HEK293 (cell line): ENCODE data around the gene TUBA8.

Experiments
- FEZF1 ChIP-seq: fragments of 450-650 bp; formaldehyde crosslinking; IDR thresholded peaks from 2 replicates; pipeline ENCODE4 v1.5.1; 2016; ENCODE audit warnings: missing biosample characterization, missing genetic modification characterization
- MYNN ChIP-seq: fragments of 450-650 bp; formaldehyde crosslinking; IDR thresholded peaks from 2 replicates; pipeline ENCODE4 v1.5.1; 2016; ENCODE audit warnings: missing biosample characterization, missing genetic modification characterization, borderline replicate concordance
- WT1 ChIP-seq: fragments of 450-650 bp; formaldehyde crosslinking; IDR thresholded peaks from 2 replicates; pipeline ENCODE4 v1.5.1; 2016; ENCODE audit warnings: missing biosample characterization, missing genetic modification characterization
- YY2 ChIP-seq: fragments of 450-650 bp; formaldehyde crosslinking; IDR thresholded peaks from 2 replicates; pipeline ENCODE4 v1.5.1; 2016; ENCODE audit warnings: missing biosample characterization, missing genetic modification characterization
- ZBTB48 ChIP-seq: fragments of 450-650 bp; formaldehyde crosslinking; IDR thresholded peaks from 2 replicates; pipeline ENCODE4 v1.5.1; 2016; ENCODE audit warnings: missing biosample characterization, missing genetic modification characterization
- ZBTB49 ChIP-seq: fragments of 450-650 bp; formaldehyde crosslinking; IDR thresholded peaks from 2 replicates; pipeline ENCODE4 v1.5.1; 2016; ENCODE audit warnings: missing biosample characterization, missing genetic modification characterization, low read depth
- ZBTB7A ChIP-seq: fragments of 450-650 bp; formaldehyde crosslinking; IDR thresholded peaks from 2 replicates; pipeline ENCODE4 v1.5.1; 2016; ENCODE audit warnings: low read depth, missing biosample characterization, missing genetic modification characterization
- ZEB2 ChIP-seq: fragments of 450-650 bp; formaldehyde crosslinking; IDR thresholded peaks from 2 replicates; pipeline ENCODE4 v1.5.1; 2016; ENCODE audit warnings: missing biosample characterization, missing genetic modification characterization
- ZFHX2 ChIP-seq: fragments of 450-650 bp; formaldehyde crosslinking; conservative IDR thresholded peaks from 2 replicates; pipeline ENCODE4 v1.5.1; 2016; ENCODE audit warnings: missing biosample characterization, missing genetic modification characterization
- ZFP37 ChIP-seq: fragments of 450-650 bp; formaldehyde crosslinking; IDR thresholded peaks from 2 replicates; pipeline ENCODE4 v1.5.1; 2016; ENCODE audit warnings: missing biosample characterization, missing genetic modification characterization
- ZNF155 ChIP-seq: fragments of 450-650 bp; formaldehyde crosslinking; IDR thresholded peaks from 2 replicates; pipeline ENCODE4 v1.5.1; 2016; ENCODE audit warnings: missing biosample characterization, missing genetic modification characterization
- ZNF157 ChIP-seq: fragments of 450-650 bp; formaldehyde crosslinking; IDR thresholded peaks from 2 replicates; pipeline ENCODE4 v1.5.1; 2016; ENCODE audit warnings: missing biosample characterization, missing genetic modification characterization
- ZNF302 ChIP-seq: fragments of 450-650 bp; formaldehyde crosslinking; IDR thresholded peaks from 2 replicates; pipeline ENCODE4 v1.5.1; 2016; ENCODE audit warnings: missing biosample characterization, missing genetic modification characterization, low read depth
- ZNF311 ChIP-seq: fragments of 450-650 bp; formaldehyde crosslinking; IDR thresholded peaks from 2 replicates; pipeline ENCODE4 v1.5.1; 2017; ENCODE audit warnings: missing biosample characterization, missing genetic modification characterization, borderline replicate concordance
- ZNF37A ChIP-seq: fragments of 450-650 bp; IDR thresholded peaks from 2 replicates; pipeline ENCODE4 v1.5.1; 2018; ENCODE audit warnings: missing biosample characterization, missing genetic modification characterization
- ZNF596 ChIP-seq: fragments of 450-650 bp; IDR thresholded peaks from 2 replicates; pipeline ENCODE4 v1.5.0; 2018; ENCODE audit warnings: missing biosample characterization, mild to moderate bottlenecking, missing genetic modification characterization, moderate library complexity
- ZNF621 ChIP-seq: fragments of 450-650 bp; formaldehyde crosslinking; IDR thresholded peaks from 2 replicates; pipeline ENCODE4 v1.5.1; 2017; ENCODE audit warnings: missing biosample characterization, missing genetic modification characterization
- ZNF645 ChIP-seq: fragments of 450-650 bp; formaldehyde crosslinking; IDR thresholded peaks from 2 replicates; pipeline ENCODE4; 2016; ENCODE audit warnings: missing biosample characterization, missing genetic modification characterization
- ZNF701 ChIP-seq: fragments of 450-650 bp; formaldehyde crosslinking; IDR thresholded peaks from 2 replicates; pipeline ENCODE4 v1.5.1; 2016; ENCODE audit warnings: missing biosample characterization, missing genetic modification characterization
- ZNF791 ChIP-seq: fragments of 450-650 bp; formaldehyde crosslinking; IDR thresholded peaks from 2 replicates; pipeline ENCODE4 v1.5.1; 2016; ENCODE audit warnings: missing biosample characterization, missing genetic modification characterization
- ZNF830 ChIP-seq: fragments of 450-650 bp; IDR thresholded peaks from 2 replicates; pipeline ENCODE4 v1.5.0; 2018; ENCODE audit warnings: missing biosample characterization, missing genetic modification characterization, low read depth, mild to moderate bottlenecking, moderate library complexity
- ZSCAN16 ChIP-seq: fragments of 450-650 bp; formaldehyde crosslinking; IDR thresholded peaks from 2 replicates; pipeline ENCODE4 v1.5.1; 2016; ENCODE audit warnings: missing biosample characterization, missing genetic modification characterization
- TF ChIP-seq, protein P1 (sequence below): fragments of 450-650 bp; formaldehyde crosslinking; IDR thresholded peaks from 2 replicates; pipeline ENCODE4 v1.5.1; 2017; ENCODE audit warnings: missing biosample characterization, missing genetic modification characterization
- TF ChIP-seq, protein P2 (sequence below): fragments of 450-650 bp; formaldehyde crosslinking; IDR thresholded peaks from 2 replicates; pipeline ENCODE4 v1.5.1; 2016; ENCODE audit warnings: missing biosample characterization, missing genetic modification characterization
- TF ChIP-seq, protein P3 (sequence below): fragments of 450-650 bp; formaldehyde crosslinking; IDR thresholded peaks from 2 replicates; pipeline ENCODE4 v1.5.1; 2016; ENCODE audit warnings: missing biosample characterization, missing genetic modification characterization
- TF ChIP-seq, protein P4 (sequence below): fragments of 450-650 bp; formaldehyde crosslinking; conservative IDR thresholded peaks from 2 replicates; pipeline ENCODE4 v1.5.1; 2016; ENCODE audit warnings: low read depth, missing biosample characterization, missing genetic modification characterization

Gene TUBA8

GRCh38 chr22:18077639-18078328, 32.8 kb upstream of the TUBA8 start, which contains the start of gene PEX26 (continued):
- peak; percentile 64 for TF ChIP-seq ZEB2 (tag by site-specific recombination)
- TF ChIP-seq, protein P1, sequence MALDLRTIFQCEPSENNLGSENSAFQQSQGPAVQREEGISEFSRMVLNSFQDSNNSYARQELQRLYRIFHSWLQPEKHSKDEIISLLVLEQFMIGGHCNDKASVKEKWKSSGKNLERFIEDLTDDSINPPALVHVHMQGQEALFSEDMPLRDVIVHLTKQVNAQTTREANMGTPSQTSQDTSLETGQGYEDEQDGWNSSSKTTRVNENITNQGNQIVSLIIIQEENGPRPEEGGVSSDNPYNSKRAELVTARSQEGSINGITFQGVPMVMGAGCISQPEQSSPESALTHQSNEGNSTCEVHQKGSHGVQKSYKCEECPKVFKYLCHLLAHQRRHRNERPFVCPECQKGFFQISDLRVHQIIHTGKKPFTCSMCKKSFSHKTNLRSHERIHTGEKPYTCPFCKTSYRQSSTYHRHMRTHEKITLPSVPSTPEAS (tag by site-specific recombination): no peak
- no peak for TF ChIP-seq ZNF830 (tag by site-specific recombination)
- TF ChIP-seq ZBTB7A (tag by site-specific recombination): no peak
- no peak for TF ChIP-seq ZNF596 (tag by site-specific recombination)
- TF ChIP-seq, protein P2, sequence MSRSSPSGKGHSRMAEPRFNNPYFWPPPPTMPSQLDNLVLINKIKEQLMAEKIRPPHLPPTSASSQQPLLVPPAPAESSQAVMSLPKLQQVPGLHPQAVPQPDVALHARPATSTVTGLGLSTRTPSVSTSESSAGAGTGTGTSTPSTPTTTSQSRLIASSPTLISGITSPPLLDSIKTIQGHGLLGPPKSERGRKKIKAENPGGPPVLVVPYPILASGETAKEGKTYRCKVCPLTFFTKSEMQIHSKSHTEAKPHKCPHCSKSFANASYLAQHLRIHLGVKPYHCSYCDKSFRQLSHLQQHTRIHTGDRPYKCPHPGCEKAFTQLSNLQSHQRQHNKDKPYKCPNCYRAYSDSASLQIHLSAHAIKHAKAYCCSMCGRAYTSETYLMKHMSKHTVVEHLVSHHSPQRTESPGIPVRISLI (tag by site-specific recombination): no peak
- TF ChIP-seq ZFHX2 (tag by site-specific recombination): peak; percentile 47
- no peak for TF ChIP-seq ZNF155 (tag by site-specific recombination)
- TF ChIP-seq ZBTB48 (tag by site-specific recombination): no peak
- no peak for TF ChIP-seq ZNF37A
- TF ChIP-seq, protein P3, sequence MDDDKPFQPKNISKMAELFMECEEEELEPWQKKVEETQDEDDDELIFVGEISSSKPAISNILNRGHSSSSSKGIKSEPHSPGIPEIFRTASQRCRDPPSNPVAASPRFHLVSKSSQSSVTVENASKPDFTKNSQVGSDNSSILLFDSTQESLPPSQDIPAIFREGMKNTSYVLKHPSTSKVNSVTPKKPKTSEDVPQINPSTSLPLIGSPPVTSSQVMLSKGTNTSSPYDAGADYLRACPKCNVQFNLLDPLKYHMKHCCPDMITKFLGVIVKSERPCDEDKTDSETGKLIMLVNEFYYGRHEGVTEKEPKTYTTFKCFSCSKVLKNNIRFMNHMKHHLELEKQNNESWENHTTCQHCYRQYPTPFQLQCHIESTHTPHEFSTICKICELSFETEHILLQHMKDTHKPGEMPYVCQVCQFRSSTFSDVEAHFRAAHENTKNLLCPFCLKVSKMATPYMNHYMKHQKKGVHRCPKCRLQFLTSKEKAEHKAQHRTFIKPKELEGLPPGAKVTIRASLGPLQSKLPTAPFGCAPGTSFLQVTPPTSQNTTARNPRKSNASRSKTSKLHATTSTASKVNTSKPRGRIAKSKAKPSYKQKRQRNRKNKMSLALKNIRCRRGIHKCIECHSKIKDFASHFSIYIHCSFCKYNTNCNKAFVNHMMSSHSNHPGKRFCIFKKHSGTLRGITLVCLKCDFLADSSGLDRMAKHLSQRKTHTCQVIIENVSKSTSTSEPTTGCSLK (tag by site-specific recombination): no peak
- no peak for TF ChIP-seq ZNF157 (tag by site-specific recombination)
- no peak for TF ChIP-seq MYNN
- no peak for TF ChIP-seq ZBTB49
- TF ChIP-seq WT1 (tag by site-specific recombination): no peak
- TF ChIP-seq ZNF302 (tag by site-specific recombination): no peak
- TF ChIP-seq ZFP37: no peak
- TF ChIP-seq ZNF791 (tag by site-specific recombination): no peak
- TF ChIP-seq ZNF621: no peak
- TF ChIP-seq ZNF645: no peak
- TF ChIP-seq ZNF701 (tag by site-specific recombination): no peak
- TF ChIP-seq ZSCAN16 (tag by site-specific recombination): no peak
- TF ChIP-seq FEZF1 (tag by site-specific recombination): no peak
- peak; percentile 89 for TF ChIP-seq YY2 (tag by site-specific recombination)
- TF ChIP-seq, protein P4, sequence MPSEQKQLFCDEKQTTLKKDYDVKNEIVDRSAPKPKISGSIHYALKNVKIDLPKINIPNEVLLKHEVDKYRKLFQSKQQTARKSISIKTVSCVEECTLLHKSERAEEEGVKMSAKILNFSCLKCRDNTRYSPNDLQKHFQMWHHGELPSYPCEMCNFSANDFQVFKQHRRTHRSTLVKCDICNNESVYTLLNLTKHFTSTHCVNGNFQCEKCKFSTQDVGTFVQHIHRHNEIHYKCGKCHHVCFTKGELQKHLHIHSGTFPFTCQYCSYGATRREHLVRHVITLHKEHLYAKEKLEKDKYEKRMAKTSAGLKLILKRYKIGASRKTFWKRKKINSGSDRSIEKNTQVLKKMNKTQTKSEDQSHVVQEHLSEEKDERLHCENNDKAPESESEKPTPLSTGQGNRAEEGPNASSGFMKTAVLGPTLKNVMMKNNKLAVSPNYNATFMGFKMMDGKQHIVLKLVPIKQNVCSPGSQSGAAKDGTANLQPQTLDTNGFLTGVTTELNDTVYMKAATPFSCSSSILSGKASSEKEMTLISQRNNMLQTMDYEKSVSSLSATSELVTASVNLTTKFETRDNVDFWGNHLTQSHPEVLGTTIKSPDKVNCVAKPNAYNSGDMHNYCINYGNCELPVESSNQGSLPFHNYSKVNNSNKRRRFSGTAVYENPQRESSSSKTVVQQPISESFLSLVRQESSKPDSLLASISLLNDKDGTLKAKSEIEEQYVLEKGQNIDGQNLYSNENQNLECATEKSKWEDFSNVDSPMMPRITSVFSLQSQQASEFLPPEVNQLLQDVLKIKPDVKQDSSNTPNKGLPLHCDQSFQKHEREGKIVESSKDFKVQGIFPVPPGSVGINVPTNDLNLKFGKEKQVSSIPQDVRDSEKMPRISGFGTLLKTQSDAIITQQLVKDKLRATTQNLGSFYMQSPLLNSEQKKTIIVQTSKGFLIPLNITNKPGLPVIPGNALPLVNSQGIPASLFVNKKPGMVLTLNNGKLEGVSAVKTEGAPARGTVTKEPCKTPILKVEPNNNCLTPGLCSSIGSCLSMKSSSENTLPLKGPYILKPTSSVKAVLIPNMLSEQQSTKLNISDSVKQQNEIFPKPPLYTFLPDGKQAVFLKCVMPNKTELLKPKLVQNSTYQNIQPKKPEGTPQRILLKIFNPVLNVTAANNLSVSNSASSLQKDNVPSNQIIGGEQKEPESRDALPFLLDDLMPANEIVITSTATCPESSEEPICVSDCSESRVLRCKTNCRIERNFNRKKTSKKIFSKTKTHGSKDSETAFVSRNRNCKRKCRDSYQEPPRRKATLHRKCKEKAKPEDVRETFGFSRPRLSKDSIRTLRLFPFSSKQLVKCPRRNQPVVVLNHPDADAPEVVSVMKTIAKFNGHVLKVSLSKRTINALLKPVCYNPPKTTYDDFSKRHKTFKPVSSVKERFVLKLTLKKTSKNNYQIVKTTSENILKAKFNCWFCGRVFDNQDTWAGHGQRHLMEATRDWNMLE (tag by site-specific recombination): no peak
- TF ChIP-seq ZNF311: no peak
